ENCODE data around the gene TUBB2B.
"Not testable (repeated sequence)": the region's sequence is repeated elsewhere in the genome, so short reads cannot be mapped to it uniquely, and the experiment has no call there.

Gene TUBB2B

DNA sequence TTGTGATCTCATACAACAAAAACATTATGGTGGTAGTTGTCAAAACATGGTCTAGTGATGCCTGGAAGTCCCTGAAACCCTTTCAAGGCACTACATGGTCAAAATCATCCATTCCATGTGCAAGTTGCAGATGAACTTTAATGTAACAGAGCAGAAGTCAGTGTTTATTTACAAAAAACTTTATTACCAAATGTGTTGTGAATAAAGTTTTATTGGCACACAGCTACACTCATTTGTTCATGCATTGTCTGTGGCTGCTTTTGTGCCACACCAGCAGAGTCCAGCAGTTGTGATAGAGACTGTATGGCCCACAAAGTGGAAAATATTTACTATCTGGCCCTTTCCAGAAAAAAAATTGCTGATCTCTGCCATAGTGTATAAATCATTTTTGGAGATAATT is 26.8 kb downstream of the TUBB2B start:
- peaks cover 7% of the 10 kb centered on the region for H3K36me3 Mint-ChIP-seq
- peaks cover 5% of the 10 kb centered on the region for H3K9me3 Mint-ChIP-seq (ENCODE audit: low read depth)
- H3K27me3 Mint-ChIP-seq: peaks cover 9% of the 10 kb centered on the region
- no peak overlapping the region for H3K27ac Mint-ChIP-seq
- H3K4me3 Mint-ChIP-seq: no peak overlapping the region
- no peaks in the 10 kb centered on the region for H3K4me1 Mint-ChIP-seq (ENCODE audit: low read depth)

GRCh38 chr6:3199382-3199781 is 28.1 kb downstream of the TUBB2B start:
- no peaks in the 10 kb centered on the region for H3K4me1 Mint-ChIP-seq (ENCODE audit: low read depth)
- H3K27me3 Mint-ChIP-seq: peaks cover 7% of the 10 kb centered on the region
- no peaks in the 10 kb centered on the region for H3K9me3 Mint-ChIP-seq (ENCODE audit: low read depth)
- peaks cover 3% of the 10 kb centered on the region for H3K36me3 Mint-ChIP-seq
- no peak overlapping the region for H3K4me3 Mint-ChIP-seq
- no peak overlapping the region for H3K27ac Mint-ChIP-seq

GRCh38 chr6:3197734-3198133 is 29.7 kb downstream of the TUBB2B start:
- not testable (repeated sequence) for H3K4me1 Mint-ChIP-seq (ENCODE audit: low read depth); H3K27me3 Mint-ChIP-seq; H3K27ac Mint-ChIP-seq; H3K9me3 Mint-ChIP-seq (ENCODE audit: low read depth); H3K36me3 Mint-ChIP-seq; H3K4me3 Mint-ChIP-seq

DNA sequence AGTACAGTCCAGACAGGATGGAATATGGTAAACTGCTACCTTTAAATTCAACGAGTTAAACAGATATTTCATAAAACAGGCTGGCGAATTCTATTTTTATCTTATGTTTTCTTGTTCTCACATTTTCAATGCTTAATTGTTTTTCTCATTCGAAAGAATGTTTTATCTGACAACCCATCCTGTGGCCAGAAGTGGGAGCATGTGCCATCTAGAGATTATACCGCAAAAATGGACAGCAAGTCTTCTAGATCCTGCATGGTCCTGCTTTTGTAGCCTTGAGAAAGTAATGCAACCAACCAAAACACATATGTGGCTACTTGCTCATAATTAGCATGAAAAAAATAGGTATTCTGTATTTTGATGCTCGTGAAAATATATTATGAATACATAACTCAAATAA is 30.7 kb downstream of the TUBB2B start:
- H3K27me3 Mint-ChIP-seq: peaks cover 4% of the 10 kb centered on the region
- no peaks in the 10 kb centered on the region for H3K9me3 Mint-ChIP-seq (ENCODE audit: low read depth)
- H3K27ac Mint-ChIP-seq: no peak overlapping the region
- H3K36me3 Mint-ChIP-seq: no peaks in the 10 kb centered on the region
- no peak overlapping the region for H3K4me3 Mint-ChIP-seq
- H3K4me1 Mint-ChIP-seq (ENCODE audit: low read depth): no peaks in the 10 kb centered on the region

GRCh38 chr6:3195695-3196497 is 31.6 kb downstream of the TUBB2B start:
- H3K27ac Mint-ChIP-seq: no peak overlapping the region

DNA sequence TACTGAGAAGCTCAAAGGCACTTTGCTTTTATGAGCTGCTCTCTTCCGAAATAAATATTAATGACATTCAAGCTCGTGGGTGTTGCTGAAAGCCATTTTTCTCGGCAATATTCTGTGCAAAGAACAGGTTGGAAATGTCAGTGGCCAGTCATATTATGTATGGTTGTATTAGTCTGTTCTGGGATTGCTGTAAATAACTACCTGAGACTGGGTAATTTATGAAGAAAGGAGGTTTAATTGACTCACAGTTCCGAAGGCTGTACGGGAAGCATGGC is 32.1 kb downstream of the TUBB2B start:
- Mint-ChIP-seq H3K4me1 (ENCODE audit: low read depth) (no peaks in the 10 kb centered on the region), H3K9me3 (ENCODE audit: low read depth) (no peaks in the 10 kb centered on the region), H3K4me3 (no peak overlapping the region), H3K36me3 (no peaks in the 10 kb centered on the region), H3K27ac (no peak overlapping the region), H3K27me3 (peaks cover 2% of the 10 kb centered on the region)

More at GRCh38 chr6:3195695-3196497, 31.6 kb downstream of the TUBB2B start:
- H3K27me3 Mint-ChIP-seq: peaks cover 4% of the 10 kb centered on the region
- H3K4me3 Mint-ChIP-seq: no peak overlapping the region
- no peaks in the 10 kb centered on the region for H3K36me3 Mint-ChIP-seq
- no peaks in the 10 kb centered on the region for H3K9me3 Mint-ChIP-seq (ENCODE audit: low read depth)
- no peaks in the 10 kb centered on the region for H3K4me1 Mint-ChIP-seq (ENCODE audit: low read depth)

GRCh38 chr6:3194535-3195419 is 32.7 kb downstream of the TUBB2B start:
- no peak overlapping the region for H3K27ac Mint-ChIP-seq
- H3K4me3 Mint-ChIP-seq: no peak overlapping the region

DNA sequence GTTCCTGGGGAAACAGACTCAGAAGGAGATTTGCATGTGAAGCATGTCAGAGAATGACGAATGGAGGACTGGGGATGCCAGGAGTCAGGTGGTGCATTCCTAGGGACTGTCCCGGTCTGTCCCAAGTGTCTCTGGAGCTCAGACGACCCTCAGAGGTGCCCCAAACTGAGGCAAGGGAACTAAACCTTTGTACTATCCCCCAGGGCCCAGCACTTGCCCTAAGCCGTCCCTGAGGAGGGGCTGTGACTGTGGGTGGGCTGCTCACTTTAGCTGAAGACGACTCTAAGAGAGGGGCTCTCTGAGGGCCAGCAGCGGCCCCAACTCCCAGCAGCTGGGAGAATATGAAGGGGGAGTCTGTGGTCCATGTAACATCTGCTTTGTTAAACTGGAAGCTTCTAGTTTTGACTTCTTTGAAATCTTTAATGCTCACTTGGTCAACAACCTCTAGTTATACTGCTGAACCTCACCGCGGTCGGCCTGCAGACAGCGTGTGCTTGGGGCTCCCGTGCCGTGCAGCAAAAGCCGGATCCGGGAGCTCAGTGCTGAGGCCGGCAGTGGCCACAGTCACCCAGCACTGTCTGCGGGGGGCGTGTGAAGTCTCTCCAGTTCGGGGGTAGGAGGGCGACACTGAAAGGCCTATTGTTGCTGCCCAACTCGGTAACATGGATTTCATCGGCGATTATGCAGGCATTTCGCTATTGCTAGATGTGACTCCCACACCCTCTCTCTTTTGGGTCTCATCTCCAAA is 34.2 kb downstream of the TUBB2B start:
- H3K9me3 Mint-ChIP-seq (ENCODE audit: low read depth): no peaks in the 10 kb centered on the region
- H3K4me3 Mint-ChIP-seq: no peak overlapping the region
- no peak overlapping the region for H3K27ac Mint-ChIP-seq
- H3K27me3 Mint-ChIP-seq: peaks cover 2% of the 10 kb centered on the region
- H3K36me3 Mint-ChIP-seq: no peaks in the 10 kb centered on the region
- no peaks in the 10 kb centered on the region for H3K4me1 Mint-ChIP-seq (ENCODE audit: low read depth)

More at GRCh38 chr6:3194535-3195419, 32.7 kb downstream of the TUBB2B start:
- no peaks in the 10 kb centered on the region for H3K4me1 Mint-ChIP-seq (ENCODE audit: low read depth)
- H3K9me3 Mint-ChIP-seq (ENCODE audit: low read depth): no peaks in the 10 kb centered on the region
- H3K36me3 Mint-ChIP-seq: no peaks in the 10 kb centered on the region
- peaks cover 2% of the 10 kb centered on the region for H3K27me3 Mint-ChIP-seq

DNA sequence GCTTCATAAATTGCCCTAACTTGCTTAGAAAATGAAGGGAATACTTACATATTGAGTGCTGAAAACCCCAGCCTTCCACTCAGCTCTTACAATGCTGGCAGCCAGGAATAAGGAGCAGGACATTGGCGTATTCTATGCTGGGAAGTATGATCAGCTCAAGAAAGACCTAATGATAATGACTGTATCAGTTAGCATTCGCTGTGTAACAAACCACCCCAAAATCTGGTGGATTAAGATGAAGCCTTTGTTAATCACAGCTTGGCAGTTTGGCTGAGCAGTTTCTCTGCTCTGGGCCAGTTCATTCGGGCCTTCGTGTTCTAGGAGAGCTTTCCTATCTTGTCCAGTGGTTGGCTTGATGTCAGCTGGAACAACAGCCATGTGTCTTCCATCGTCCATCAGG is 36.7 kb downstream of the TUBB2B start:
- no peaks in the 10 kb centered on the region for H3K36me3 Mint-ChIP-seq
- H3K4me1 Mint-ChIP-seq (ENCODE audit: low read depth): no peaks in the 10 kb centered on the region
- no peak overlapping the region for H3K4me3 Mint-ChIP-seq
- H3K27ac Mint-ChIP-seq: no peak overlapping the region
- H3K27me3 Mint-ChIP-seq: peaks cover 2% of the 10 kb centered on the region
- H3K9me3 Mint-ChIP-seq (ENCODE audit: low read depth): no peaks in the 10 kb centered on the region

DNA sequence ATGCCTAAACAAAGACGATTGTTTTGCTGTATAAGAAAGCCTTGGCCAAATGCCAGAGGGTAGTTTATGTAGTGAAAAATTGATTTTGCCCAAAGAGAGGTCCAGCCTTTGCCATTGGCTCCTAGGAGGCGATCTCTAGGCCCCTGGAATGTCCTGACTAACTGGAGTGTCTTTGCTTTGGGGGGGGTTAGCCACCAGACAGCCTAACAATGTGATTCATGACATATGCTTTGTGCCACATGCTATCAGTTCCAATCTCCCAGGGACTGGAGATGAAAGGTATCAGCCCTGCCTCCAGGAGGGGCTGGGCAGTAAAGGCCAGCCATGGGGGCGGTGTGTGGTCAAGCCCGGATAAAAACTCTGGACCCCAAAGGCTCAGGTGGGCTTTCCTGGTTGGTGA is 37.4 kb downstream of the TUBB2B start:
- Mint-ChIP-seq H3K27me3 (peaks cover 2% of the 10 kb centered on the region), H3K4me3 (no peak overlapping the region), H3K9me3 (ENCODE audit: low read depth) (no peaks in the 10 kb centered on the region), H3K4me1 (ENCODE audit: low read depth) (no peaks in the 10 kb centered on the region), H3K27ac (no peak overlapping the region), H3K36me3 (no peaks in the 10 kb centered on the region)

DNA sequence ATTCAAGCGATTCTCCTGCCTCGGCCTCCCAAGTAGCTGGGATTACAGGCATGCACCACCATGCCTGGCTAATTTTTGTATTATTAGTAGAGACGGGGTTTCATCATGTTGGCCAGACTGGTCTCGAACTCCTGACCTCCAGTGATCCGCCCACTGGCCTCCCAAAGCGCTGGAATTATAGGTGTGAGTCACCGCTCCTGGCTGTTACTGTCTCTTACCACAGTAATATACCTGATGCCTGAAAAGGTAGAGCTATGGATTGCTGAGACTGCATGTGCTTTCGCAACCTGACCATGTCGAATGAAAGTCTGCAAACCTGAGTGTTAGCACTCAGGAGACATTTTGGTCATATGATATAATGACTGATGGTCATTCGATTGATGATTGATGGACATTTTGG is 38.3 kb downstream of the TUBB2B start:
- H3K4me3 Mint-ChIP-seq; H3K36me3 Mint-ChIP-seq; H3K27me3 Mint-ChIP-seq; H3K4me1 Mint-ChIP-seq (ENCODE audit: low read depth); H3K9me3 Mint-ChIP-seq (ENCODE audit: low read depth); H3K27ac Mint-ChIP-seq: not testable (repeated sequence)

DNA sequence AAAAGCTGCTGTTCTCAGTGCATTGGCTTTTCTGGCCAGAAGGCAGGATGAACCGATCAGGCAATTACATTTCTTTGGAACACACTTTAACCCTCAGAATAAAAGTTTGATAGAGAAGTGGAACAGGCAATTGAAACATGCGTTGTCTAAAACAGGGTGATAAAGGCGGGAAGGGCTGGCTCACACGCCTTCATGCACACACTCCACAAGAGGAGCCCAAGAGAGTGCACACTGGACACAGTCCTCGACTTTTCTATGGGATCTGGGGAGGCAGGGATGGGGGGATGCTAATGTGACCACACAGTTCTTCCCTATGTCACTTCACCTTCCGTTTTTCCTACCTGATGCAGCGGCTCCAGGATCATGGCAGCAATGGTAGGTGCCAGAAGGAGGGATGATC is 39.2 kb downstream of the TUBB2B start:
- Mint-ChIP-seq H3K27me3 (peaks cover 2% of the 10 kb centered on the region), H3K4me3 (no peak overlapping the region), H3K27ac (no peak overlapping the region), H3K4me1 (ENCODE audit: low read depth) (no peaks in the 10 kb centered on the region), H3K9me3 (ENCODE audit: low read depth) (no peaks in the 10 kb centered on the region), H3K36me3 (no peaks in the 10 kb centered on the region)

DNA sequence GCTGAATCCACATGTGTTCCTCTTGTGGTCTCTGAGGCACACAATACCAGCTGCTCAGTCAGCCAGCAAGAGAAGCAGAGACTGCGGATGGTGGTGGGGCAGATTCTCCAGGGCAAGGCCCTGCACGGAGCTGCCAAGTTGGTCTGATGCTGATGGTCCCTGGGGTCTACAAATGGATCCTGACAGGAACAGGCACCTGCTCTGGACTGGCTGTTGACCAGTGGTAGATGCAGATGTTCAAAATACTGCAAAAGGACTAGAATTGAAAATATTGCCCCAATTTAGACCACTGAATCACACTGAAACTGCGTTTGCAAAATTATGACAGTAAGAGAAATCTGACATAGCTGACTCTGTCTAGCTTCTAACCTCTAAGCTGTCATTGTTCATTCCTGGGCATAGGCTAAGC is 40.5 kb downstream of the TUBB2B start:
- Mint-ChIP-seq H3K4me3 (no peak overlapping the region), H3K4me1 (ENCODE audit: low read depth) (no peaks in the 10 kb centered on the region), H3K9me3 (ENCODE audit: low read depth) (no peaks in the 10 kb centered on the region), H3K36me3 (no peaks in the 10 kb centered on the region), H3K27ac (no peak overlapping the region), H3K27me3 (peaks cover 2% of the 10 kb centered on the region)

- H3K4me1 Mint-ChIP-seq (ENCODE audit: low read depth): no peaks in the 10 kb centered on the region
- no peaks in the 10 kb centered on the region for H3K36me3 Mint-ChIP-seq
- peaks cover 2% of the 10 kb centered on the region for H3K27me3 Mint-ChIP-seq
- H3K27ac Mint-ChIP-seq: no peak overlapping the region
- no peak overlapping the region for H3K4me3 Mint-ChIP-seq
- H3K9me3 Mint-ChIP-seq (ENCODE audit: low read depth): no peaks in the 10 kb centered on the region
These were observed 44.4 kb downstream of the TUBB2B start for GRCh38 chr6:3183066-3183465.

DNA sequence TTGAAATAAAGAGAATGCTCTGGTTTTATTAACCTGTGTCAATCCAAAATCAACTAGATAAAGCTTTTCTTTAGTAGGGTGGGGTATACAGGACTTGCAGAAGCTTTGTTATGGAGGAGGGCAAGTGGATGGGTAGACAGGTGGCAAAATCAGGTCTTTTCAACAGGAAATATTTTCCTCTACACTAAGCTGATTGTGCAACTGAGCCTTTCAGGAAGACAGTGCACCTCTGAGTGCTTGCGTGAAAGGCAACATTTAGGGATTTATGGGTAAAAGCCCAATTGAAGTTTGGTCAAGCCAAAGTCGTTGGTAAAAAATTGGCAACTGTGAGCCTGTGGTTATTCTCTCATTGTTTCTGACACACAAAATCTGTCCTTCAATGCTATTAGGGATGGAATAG is 46.3 kb downstream of the TUBB2B start:
- Mint-ChIP-seq H3K27ac (no peak overlapping the region), H3K27me3 (peaks cover 2% of the 10 kb centered on the region), H3K36me3 (no peaks in the 10 kb centered on the region), H3K4me1 (ENCODE audit: low read depth) (peaks cover 2% of the 10 kb centered on the region), H3K4me3 (no peak overlapping the region), H3K9me3 (ENCODE audit: low read depth) (no peaks in the 10 kb centered on the region)

Measured in activated naive CD8-positive, alpha-beta T cell (primary cell).